IMR-90 (cell line): ENCODE measurements around the gene ING5. TPM values are rescaled to one million over a fixed set of nuclear protein-coding genes. Genes with fewer than 3 reads are reported as not detected.

Experiments used
- ATAC-seq: fragments of 200-7000 bp; cut with Tn5 transposase; 2 replicates; pipeline ENCODE4 v1.9.1; 2020; ENCODE audit warnings: low read depth, mild to moderate bottlenecking, moderate library complexity
- BruUV-seq: library from RNA; stranded (reverse); fragments of 400-500 nt; replicated peaks from 2 replicates; lab custom pipeline; 2021; lab: Mats Ljungman, UMichigan
- CTCF ChIA-PET: fragments of 300-600 bp; formaldehyde crosslinking; extraction: SDS; loops from one replicate; lab custom pipeline; 2021; ENCODE audit warnings: antibody characterized with exemption; lab: Yijun Ruan, JAX
- POLR2A ChIA-PET: fragments of 300-600 bp; sonication (Branson Sonifier 250); formaldehyde crosslinking; loops from one replicate; lab custom pipeline; 2022; ENCODE audit warnings: antibody characterized with exemption; ENCODE audit not compliant: unreplicated experiment; lab: Charles Lee
- DNase-seq: peaks from one replicate; pipeline ENCODE4 v3.0.0; 2013
- H2AFZ ChIP-seq: replicated peaks from 2 replicates; pipeline ENCODE3; 2013; ENCODE audit warnings: low read length, mild to moderate bottlenecking; ENCODE audit not compliant: poor library complexity
- H2AK5ac ChIP-seq: 2 replicates; pipeline ENCODE4 v1.6.1; 2013; ENCODE audit warnings: low read depth, low read length, inconsistent platforms
- H2AK9ac ChIP-seq: replicated peaks from 2 replicates; pipeline ENCODE3; 2013; ENCODE audit warnings: mild to moderate bottlenecking, low read depth, low read length, moderate library complexity; ENCODE audit not compliant: poor library complexity
- H2BK120ac ChIP-seq: 2 replicates; pipeline ENCODE4 v1.6.1; 2013; ENCODE audit warnings: low read depth, low read length, inconsistent platforms
- H2BK15ac ChIP-seq: 3 replicates; pipeline ENCODE4 v1.6.1; 2013; ENCODE audit warnings: low read depth, low read length, inconsistent platforms
- H2BK20ac ChIP-seq: 2 replicates; pipeline ENCODE4 v1.6.1; 2013; ENCODE audit warnings: low read depth, mild to moderate bottlenecking, inconsistent platforms, low read length, moderate library complexity
- H2BK5ac ChIP-seq: 2 replicates; pipeline ENCODE4 v1.6.1; 2013; ENCODE audit warnings: mild to moderate bottlenecking, low read depth, low read length, inconsistent platforms; ENCODE audit not compliant: poor library complexity, severe bottlenecking
- H3K14ac ChIP-seq: replicated peaks from 2 replicates; pipeline ENCODE4 v1.6.1; 2013; ENCODE audit warnings: low read depth, low read length, inconsistent platforms
- H3K18ac ChIP-seq: 2 replicates; pipeline ENCODE4 v1.6.1; 2013; ENCODE audit warnings: low read depth, low read length, control low read depth
- H3K23ac ChIP-seq: 2 replicates; pipeline ENCODE4 v1.6.1; 2013; ENCODE audit warnings: low read depth, low read length, inconsistent platforms
- H3K27ac ChIP-seq: 2 replicates; pipeline ENCODE4 v1.5.1; 2013; ENCODE audit warnings: mild to moderate bottlenecking, control low read depth, low read length; ENCODE audit not compliant: insufficient read depth
- H3K27me3 ChIP-seq: 2 replicates; pipeline ENCODE4 v1.6.1; 2013; ENCODE audit warnings: low read length; ENCODE audit not compliant: control insufficient read depth, insufficient read depth
- H3K36me3 ChIP-seq: 2 replicates; pipeline ENCODE4 v1.6.1; 2013; ENCODE audit warnings: low read length, mixed read lengths; ENCODE audit not compliant: control insufficient read depth, insufficient read depth
- H3K4ac ChIP-seq: 2 replicates; pipeline ENCODE4 v1.6.1; 2013; ENCODE audit warnings: low read depth, low read length, inconsistent platforms
- H3K4me1 ChIP-seq: 2 replicates; pipeline ENCODE4 v1.6.1; 2013; ENCODE audit warnings: low read length, mixed read lengths; ENCODE audit not compliant: control insufficient read depth, insufficient read depth
- H3K4me2 ChIP-seq: 2 replicates; pipeline ENCODE4 v1.6.1; 2013; ENCODE audit warnings: low read depth, mild to moderate bottlenecking, control low read depth, low read length, moderate library complexity
- H3K4me3 ChIP-seq: 2 replicates; pipeline ENCODE4 v1.5.1; 2013; ENCODE audit warnings: low read depth, mild to moderate bottlenecking, control low read depth, low read length, moderate library complexity; ENCODE audit not compliant: insufficient read depth
- H3K56ac ChIP-seq: 2 replicates; pipeline ENCODE4 v1.6.1; 2013; ENCODE audit warnings: low read length, inconsistent platforms; ENCODE audit not compliant: insufficient read depth; ENCODE audit errors: extremely low read depth
- H3K79me1 ChIP-seq, 2 experiments: 2 replicates each; pipeline ENCODE4 v1.6.1; 2013; ENCODE audit warnings: low read length in 2 of 2, inconsistent platforms in 1 of 2, low read depth in 1 of 2
- H3K9ac ChIP-seq: 2 replicates; pipeline ENCODE4 v1.6.1; 2013; ENCODE audit warnings: low read depth, low read length, control low read depth
- H3K9me1 ChIP-seq: 2 replicates; pipeline ENCODE4 v1.6.1; 2013; ENCODE audit warnings: low read length, inconsistent platforms; ENCODE audit not compliant: insufficient read depth
- H3K9me3 ChIP-seq: 2 replicates; pipeline ENCODE4 v1.6.1; 2013; ENCODE audit warnings: low read length; ENCODE audit not compliant: control insufficient read depth, insufficient read depth
- H4K20me1 ChIP-seq: 2 replicates; pipeline ENCODE4 v1.6.1; 2013; ENCODE audit warnings: low read length, inconsistent platforms; ENCODE audit not compliant: insufficient read depth
- H4K5ac ChIP-seq: 2 replicates; pipeline ENCODE4 v1.6.1; 2013; ENCODE audit warnings: mild to moderate bottlenecking, low read depth, low read length, control low read depth
- H4K8ac ChIP-seq, 2 experiments: 2 replicates each; pipeline ENCODE4 v1.6.1; 2013; ENCODE audit warnings: low read depth in 2 of 2, low read length in 2 of 2, control low read depth in 1 of 2, inconsistent platforms in 1 of 2
- H4K91ac ChIP-seq: 2 replicates; pipeline ENCODE4 v1.6.1; 2013; ENCODE audit warnings: low read depth, low read length, inconsistent platforms; ENCODE audit not compliant: insufficient read depth
- BHLHE40 ChIP-seq: fragments of 150-350 bp; IDR thresholded peaks from 2 replicates; pipeline ENCODE4 v1.6.1; 2016; ENCODE audit warnings: mild to moderate bottlenecking, low read depth, low read length
- CEBPB ChIP-seq: IDR thresholded peaks from 2 replicates; pipeline ENCODE4 v1.6.1; 2012; ENCODE audit warnings: low read depth, low read length, improper control_type of control experiment
- CHD1 ChIP-seq: IDR thresholded peaks from 2 replicates; pipeline ENCODE4 v1.6.1; 2012; ENCODE audit warnings: low read depth, low read length, improper control_type of control experiment
- FOS ChIP-seq: fragments of 150-350 bp; IDR thresholded peaks from 2 replicates; pipeline ENCODE4 v1.6.1; 2016; ENCODE audit warnings: low read depth, low read length
- MXI1 ChIP-seq: IDR thresholded peaks from 2 replicates; pipeline ENCODE4 v1.6.1; 2012; ENCODE audit warnings: low read depth, mild to moderate bottlenecking, low read length, moderate library complexity, borderline replicate concordance
- NFE2L2 ChIP-seq: fragments of 150-350 bp; IDR thresholded peaks from 2 replicates; pipeline ENCODE4 v1.6.1; 2016; ENCODE audit warnings: low read depth, mild to moderate bottlenecking, low read length
- POLR2A ChIP-seq: IDR thresholded peaks from 2 replicates; pipeline ENCODE4 v1.6.1; 2012; ENCODE audit warnings: mild to moderate bottlenecking, low read depth, low read length
- RCOR1 ChIP-seq: IDR thresholded peaks from 2 replicates; pipeline ENCODE4 v1.6.1; 2012; ENCODE audit warnings: mild to moderate bottlenecking, low read length, improper control_type of control experiment; ENCODE audit not compliant: insufficient replicate concordance
- SMC3 ChIP-seq: fragments of 150-350 bp; IDR thresholded peaks from 2 replicates; pipeline ENCODE4 v1.6.1; 2016; ENCODE audit warnings: low read depth, mild to moderate bottlenecking, antibody characterized with exemption, low read length, moderate library complexity
- WGBS, 2 experiments: methylation state at CpG; one replicate each; pipeline versions ENCODE4 v1.1.5 to v1.1.7; 2013; ENCODE audit warnings: missing lambda C conversion rate in 2 of 2; ENCODE audit not compliant: insufficient read length in 1 of 2; ENCODE audit errors: extremely low coverage in 2 of 2; 5-methylcytosine and 5-hydroxymethylcytosine counted together
- dilution Hi-C: fragments of 300-500 bp; cut with HindIII; formaldehyde crosslinking; loops from one replicate; pipeline ENCODE4 v1.14.3; 2018; ENCODE audit warnings: low sequenced_read_pairs; ENCODE audit not compliant: unreplicated experiment
- in situ Hi-C: fragments of 300-500 bp; cut with MboI; formaldehyde crosslinking; loops from 3 replicates; pipeline ENCODE4 v1.14.3; 2019; ENCODE audit warnings: low sequenced_read_pairs, inconsistent platforms, mixed read lengths
- intact Hi-C: fragments of 100-400 bp; cut with micrococcal nuclease; formaldehyde crosslinking; loops from 2 replicates; pipeline ENCODE4 v1.10.0; 2022
- polyA plus RNA-seq, 3 experiments: library from polyadenylated mRNA; depleted of rRNA; stranded (reverse); fragments of >200 nt; gene quantifications; 2 replicates each; pipeline ENCODE4 v1.2.3, GENCODE V29; 2012; ENCODE audit warnings: low replicate concordance in 1 of 3
- total RNA-seq: library from RNA; depleted of rRNA; stranded (reverse); fragments of >200 nt; gene quantifications from 2 replicates; pipeline ENCODE4 v1.2.3, GENCODE V29; 2012

ING5 gene
- total and polyA plus RNA-seq, 2 of the 4 experiments (the other 2 are of a cell fraction) = 36.1 to 38.9 TPM

DNA sequence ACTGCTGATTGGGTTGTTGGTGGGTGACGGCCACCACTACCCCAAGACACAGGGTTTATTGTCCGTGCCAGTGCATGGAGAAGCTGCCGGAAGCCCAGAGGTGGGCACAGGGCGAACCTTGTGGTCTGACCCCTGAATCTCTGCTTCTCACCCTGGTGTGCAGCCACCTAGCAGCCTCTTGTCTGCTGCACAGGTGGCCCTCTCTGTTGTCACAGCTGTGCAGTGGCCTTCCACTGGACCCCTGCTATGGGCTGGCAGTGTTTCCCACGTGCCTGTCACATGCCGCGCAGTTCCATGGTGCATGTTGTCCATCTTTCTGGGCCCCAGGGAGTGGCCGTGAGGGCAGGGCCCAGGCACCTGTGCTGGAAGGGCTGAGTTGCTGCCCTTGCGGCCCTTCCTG is 49.1 kb upstream of the ING5 start:
- in situ Hi-C loops = loop anchor here (25.0 kb wide), 1 partner anchor 790 kb away; the partner anchor contains the start of gene AGXT
- H2BK20ac ChIP-seq = no peak overlapping the region
- ATAC-seq (no peak), DNase-seq (no peak)
- peaks cover 30 to 53% of the 10 kb centered on the region in 2 experiments for H3K79me1 ChIP-seq
- H4K91ac ChIP-seq = no peak overlapping the region
- no peaks in the 10 kb centered on the region for H3K9me3 ChIP-seq
- H3K23ac ChIP-seq = no peak overlapping the region
- no peak overlapping the region for H2AK5ac ChIP-seq
- H3K9me1 ChIP-seq = peaks cover 7% of the 10 kb centered on the region
- dilution Hi-C loops = no loop called here
- H3K4me1 ChIP-seq = no peaks in the 10 kb centered on the region
- no peak overlapping the region for H3K18ac ChIP-seq
- no peak overlapping the region for H4K5ac ChIP-seq
- no peak overlapping the region for H3K27ac ChIP-seq
- H3K9ac ChIP-seq = no peak overlapping the region
- H3K4ac ChIP-seq = no peak overlapping the region
- peaks cover 46% of the 10 kb centered on the region for H3K36me3 ChIP-seq
- no peak overlapping the region for H2AK9ac ChIP-seq
- H2BK5ac ChIP-seq = no peak overlapping the region
- no peak overlapping the region for H2BK120ac ChIP-seq
- H3K56ac ChIP-seq = no peak overlapping the region
- 98% methylated on average over 6 of the region's 9 CpGs; no CpG with 5 or more reads in 1 of the 2 experiments for WGBS, 2 experiments
- no peak overlapping the region for H4K8ac ChIP-seq
- peaks cover 38% of the 10 kb centered on the region for H4K20me1 ChIP-seq
- POLR2A ChIA-PET = no interaction called here
- TF ChIP-seq BHLHE40 (no peak), SMC3 (no peak), MXI1 (no peak), CEBPB (no peak), POLR2A (no peak), CHD1 (no peak), NFE2L2 (no peak), RCOR1 (no peak), FOS (no peak)
- intact Hi-C loops = no loop called here
- H3K4me3 ChIP-seq = no peak overlapping the region
- CTCF ChIA-PET = no interaction called here
- no peak overlapping the region for H3K14ac ChIP-seq
- no peak overlapping the region for H2BK15ac ChIP-seq
- H2AFZ ChIP-seq = no peak overlapping the region
- H3K27me3 ChIP-seq = no peaks in the 10 kb centered on the region
- BruUV-seq = no TSS peak
- H3K4me2 ChIP-seq = no peak overlapping the region
